Thyroid gland (tissue), 4 donors: ENCODE measurements around the gene FAM53B. TPM values are rescaled to one million over a fixed set of nuclear protein-coding genes. Genes with fewer than 3 reads are reported as not detected.

Source experiments
- DNase-seq, 2 donors: peaks; one replicate each; pipeline ENCODE4 v3.0.0-alpha.2; 2019
- H3K27ac ChIP-seq, 3 donors: fragments of 200-600 bp; sonication (generic); 1 replicate in 2 of 3; 2 replicates in 1 of 3; pipeline ENCODE4 v1.5.1; 2016 to 2019; ENCODE audit warnings: mild to moderate bottlenecking in 1 of 3, moderate library complexity in 1 of 3
- H3K27me3 ChIP-seq: fragments of 200-600 bp; sonication (generic); one replicate; pipeline ENCODE4 v1.5.1; 2019
- H3K36me3 ChIP-seq, 2 donors: fragments of 200-600 bp; sonication (generic); one replicate each; pipeline ENCODE4 v1.5.1; 2016 to 2019
- H3K4me1 ChIP-seq, 2 donors: fragments of 200-600 bp; sonication (generic); one replicate each; pipeline ENCODE4 v1.5.1; 2017 to 2019
- H3K4me3 ChIP-seq, 3 donors: fragments of 200-600 bp; sonication (generic); replicated peaks in 1 of 3; 1 replicate in 2 of 3; 2 replicates in 1 of 3; pipeline ENCODE4 v1.5.1; 2016; ENCODE audit warnings: mild to moderate bottlenecking in 1 of 3
- H3K9me3 ChIP-seq: fragments of 200-600 bp; sonication (generic); one replicate; pipeline ENCODE4 v1.5.1; 2017
- CTCF ChIP-seq, 6 experiments: fragments of 200-600 bp in 3 of 6; fragments of 450-650 bp in 3 of 6; sonication (generic) in 3 of 6; IDR thresholded peaks; one replicate each; pipeline ENCODE4 v1.5.1; 2016 to 2019; ENCODE audit warnings: antibody characterized with exemption in 6 of 6, mild to moderate bottlenecking in 2 of 6, inconsistent platforms in 1 of 6, moderate library complexity in 1 of 6
- POLR2A ChIP-seq, 2 donors: fragments of 450-650 bp; IDR thresholded peaks; one replicate each; pipeline ENCODE4 v1.6.1; 2017; ENCODE audit warnings: antibody characterized with exemption in 2 of 2, mild to moderate bottlenecking in 2 of 2, moderate library complexity in 1 of 2
- WGBS, 2 donors: methylation state at CpG; one replicate each; pipeline ENCODE4 v1.1.5; 2017; 5-methylcytosine and 5-hydroxymethylcytosine counted together
- intact Hi-C: fragments of 100-400 bp; cut with DNase I; formaldehyde crosslinking; loops from one replicate; pipeline ENCODE4 v1.15.1; 2023
- total RNA-seq, 4 donors: library from RNA; depleted of rRNA; stranded (reverse); fragments of >200 nt; gene quantifications; one replicate each; pipeline ENCODE4 v1.2.3, GENCODE V29; 2016

The FAM53B gene
- total RNA-seq, 4 donors from 2014 or later, result 37.6 to 96.3 (median 80.4) TPM

DNA sequence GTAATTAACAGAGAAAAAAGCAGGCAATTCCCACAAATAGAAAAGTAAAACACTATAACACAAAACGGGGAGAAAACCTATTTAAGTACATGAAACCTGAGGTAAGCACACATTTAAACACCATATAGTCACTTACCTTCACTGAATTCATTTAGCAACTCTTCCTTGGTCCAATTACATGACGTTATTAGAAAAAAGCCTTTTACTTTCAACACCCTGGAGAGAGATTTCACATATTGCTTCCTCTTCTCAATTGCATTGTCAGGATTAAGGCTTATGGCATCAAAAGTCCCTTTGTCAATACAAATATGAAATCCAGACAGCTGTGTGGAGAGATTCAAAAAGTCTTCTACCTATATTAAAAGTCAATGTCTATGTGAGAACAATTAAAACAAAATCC is 21.1 kb upstream of the FAM53B start:
- Histone ChIP-seq H3K9me3 (no peaks in the 10 kb centered on the region), H3K36me3 (peaks cover under 1% of the 10 kb centered on the region in 2 donors), H3K4me1 (peaks cover 3 to 5% of the 10 kb centered on the region in 2 donors), H3K4me3 (no peak overlapping the region), H3K27ac (no peak overlapping the region), H3K27me3 (no peaks in the 10 kb centered on the region)
- TF ChIP-seq POLR2A (IDR thresholded peaks at IDR 0.05), result no peak
- no peak for TF ChIP-seq CTCF (IDR thresholded peaks at IDR 0.05)
- no peak for DNase-seq
- intact Hi-C loops, result no loop called here
- 89 to 93% methylated on average over 2 of the region's 2 CpGs for WGBS, 2 donors

DNA sequence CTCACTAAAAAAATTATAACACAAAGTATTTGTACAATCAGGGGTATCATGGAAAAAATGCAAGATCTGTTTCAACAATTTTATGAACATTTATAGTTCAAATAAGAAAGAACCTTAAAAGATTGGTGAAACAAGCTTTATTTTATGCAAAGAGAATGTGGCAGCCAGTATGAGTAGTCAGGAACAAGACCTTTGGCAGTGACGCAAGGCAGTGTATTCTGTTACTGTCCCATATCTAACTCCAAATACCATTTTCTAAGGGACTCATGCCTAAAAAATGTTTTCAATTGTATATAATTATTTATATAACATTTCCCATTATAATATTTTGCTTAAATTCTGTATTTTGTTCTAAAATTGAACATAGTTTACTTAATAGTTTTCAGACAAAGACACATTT is 19.1 kb upstream of the FAM53B start:
- Histone ChIP-seq H3K27ac (no peak overlapping the region), H3K9me3 (no peaks in the 10 kb centered on the region), H3K4me1 (peaks cover 3 to 5% of the 10 kb centered on the region in 2 donors), H3K4me3 (no peak overlapping the region), H3K36me3 (peaks cover 8 to 9% of the 10 kb centered on the region in 2 donors), H3K27me3 (no peaks in the 10 kb centered on the region)
- intact Hi-C loops, result no loop called here
- WGBS, 2 donors, result 93 to 97% methylated on average over 1 of the region's 1 CpG
- DNase-seq, result no peak
- no peak for TF ChIP-seq CTCF (IDR thresholded peaks at IDR 0.05)
- TF ChIP-seq POLR2A (IDR thresholded peaks at IDR 0.05), result no peak

DNA sequence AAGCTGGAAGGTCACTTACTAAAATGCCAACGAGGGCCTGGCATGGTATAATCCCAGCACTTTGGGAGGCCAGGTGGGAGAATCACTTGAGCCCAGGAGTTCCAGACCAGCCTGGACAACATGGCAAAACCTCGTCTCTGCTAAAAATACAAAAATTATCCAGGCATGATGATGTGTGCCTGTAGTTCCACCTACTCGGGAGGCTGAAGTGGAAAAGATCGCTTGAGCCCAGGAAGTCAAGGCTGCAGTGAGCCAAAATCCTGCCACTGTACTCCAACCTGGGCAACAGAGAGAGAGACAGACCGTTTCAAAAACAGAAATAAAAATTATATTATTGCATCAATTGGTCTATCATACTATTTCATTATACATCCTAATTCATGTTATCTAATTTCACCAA is 18.1 kb upstream of the FAM53B start:
- intact Hi-C loops, result no loop called here
- H3K36me3 ChIP-seq, result peaks cover 8 to 9% of the 10 kb centered on the region in 2 donors

DNA sequence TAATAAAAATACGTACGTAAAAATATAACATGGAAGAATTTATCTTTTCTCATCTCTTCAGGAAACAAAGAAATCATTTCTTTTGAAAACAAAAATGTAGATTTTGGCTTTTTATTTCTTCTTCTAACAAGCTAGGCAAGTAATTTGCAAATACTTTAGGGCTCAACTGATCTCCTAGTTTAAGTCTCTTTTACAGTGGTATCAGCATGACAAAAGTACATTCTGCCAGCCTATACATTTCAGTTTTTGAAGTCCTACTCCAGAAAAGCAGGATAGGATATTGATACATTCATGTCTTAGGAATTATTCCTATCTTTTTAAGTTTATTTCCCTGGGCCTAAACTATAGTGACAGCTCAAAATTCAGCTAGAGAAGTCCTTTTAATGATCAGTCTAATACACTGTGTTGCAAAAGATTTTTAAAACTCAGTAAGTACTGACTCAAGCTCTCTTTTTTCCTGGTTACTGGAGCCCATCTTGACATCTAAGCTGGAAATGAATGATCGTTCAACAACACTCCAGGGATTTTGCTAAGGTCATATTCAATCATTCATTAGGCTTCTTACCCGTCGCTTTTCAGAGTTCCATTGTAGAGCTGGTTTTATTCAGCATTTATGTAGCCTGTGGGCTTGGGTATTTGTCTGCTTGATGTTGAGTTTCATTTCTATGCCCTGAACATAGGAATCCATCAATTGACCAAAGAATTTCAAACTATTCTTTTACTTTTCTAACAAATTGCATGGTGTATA is 12.2 kb upstream of the FAM53B start:
- no peaks in the 10 kb centered on the region for H3K27me3 ChIP-seq
- intact Hi-C loops, result no loop called here
- H3K27ac ChIP-seq, result peak overlapping the region in 1 of 3 donors; percentile 32
- peaks cover 8 to 9% of the 10 kb centered on the region in 2 donors for H3K36me3 ChIP-seq
- H3K4me1 ChIP-seq, result no peaks in the 10 kb centered on the region
- H3K9me3 ChIP-seq, result no peaks in the 10 kb centered on the region
- no peak overlapping the region for H3K4me3 ChIP-seq
- no peak for DNase-seq
- 79 to 85% methylated on average over 5 of the region's 5 CpGs for WGBS, 2 donors
- TF ChIP-seq CTCF (IDR thresholded peaks at IDR 0.05) (no peak), POLR2A (IDR thresholded peaks at IDR 0.05) (no peak)

More for the DNA sequence above, 18.1 kb upstream of the FAM53B start:
- 39 to 46% methylated on average over 5 of the region's 5 CpGs for WGBS, 2 donors
- no peaks in the 10 kb centered on the region for H3K27me3 ChIP-seq
- peak overlapping the region in 2 of 3 donors; percentile 33 to 60 for H3K27ac ChIP-seq
- H3K4me1 ChIP-seq, result peaks cover 3 to 5% of the 10 kb centered on the region in 2 donors
- no peaks in the 10 kb centered on the region for H3K9me3 ChIP-seq
- peak; percentile 67 for DNase-seq
- TF ChIP-seq POLR2A (IDR thresholded peaks at IDR 0.05) (no peak), CTCF (IDR thresholded peaks at IDR 0.05) (no peak)
- H3K4me3 ChIP-seq, result no peak overlapping the region

GRCh38 chr10:124755581-124755980 is 11.4 kb upstream of the FAM53B start:
- no peaks in the 10 kb centered on the region for H3K27me3 ChIP-seq
- WGBS, 2 donors, result 80 to 89% methylated on average over 2 of the region's 2 CpGs
- H3K9me3 ChIP-seq, result no peaks in the 10 kb centered on the region
- no peak overlapping the region for H3K4me3 ChIP-seq
- H3K27ac ChIP-seq, result no peak overlapping the region
- peaks cover 8 to 9% of the 10 kb centered on the region in 2 donors for H3K36me3 ChIP-seq
- H3K4me1 ChIP-seq, result no peaks in the 10 kb centered on the region
- no peak for TF ChIP-seq POLR2A (IDR thresholded peaks at IDR 0.05)
- DNase-seq, result no peak
- intact Hi-C loops, result no loop called here
